ENCODE data around the gene PLCB2.

Gene PLCB2

DNA sequence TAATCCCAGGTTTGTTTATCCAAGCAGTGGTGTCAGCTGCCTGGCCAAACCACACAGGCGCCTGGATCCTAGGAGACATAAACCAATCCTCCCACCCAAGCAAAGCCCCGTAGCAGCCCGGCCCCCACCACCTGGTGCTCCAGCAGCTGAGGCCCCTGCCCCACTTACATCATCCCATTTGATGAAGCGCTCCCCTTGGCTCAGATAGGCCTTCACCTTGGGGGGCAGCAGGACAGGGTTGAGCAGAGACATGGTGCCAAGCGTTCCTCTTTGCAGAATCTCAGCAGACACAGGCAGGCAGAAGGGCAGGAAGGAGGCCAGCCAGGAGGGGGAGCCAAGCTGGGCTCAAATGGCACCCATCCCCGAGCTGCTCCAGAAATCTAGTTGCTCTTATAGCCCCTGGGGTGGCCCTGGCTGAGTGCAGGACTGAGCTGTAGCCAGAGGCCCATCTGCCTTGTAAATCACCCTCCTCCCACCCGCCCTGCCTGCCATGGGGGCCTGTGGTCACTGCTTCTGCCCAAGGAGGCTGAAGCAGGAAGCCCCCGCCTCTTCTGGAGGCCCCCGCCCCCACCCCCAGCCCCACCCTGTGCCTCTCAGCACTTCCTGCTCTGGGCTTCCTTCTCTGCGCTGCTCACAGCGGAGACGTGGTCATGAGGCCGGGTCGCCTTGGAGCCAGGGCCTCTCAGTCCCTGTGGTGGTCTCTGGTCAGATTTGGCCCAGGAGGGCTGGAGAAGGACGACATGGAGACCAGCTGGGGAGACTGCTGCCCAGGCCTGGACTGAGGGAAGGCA is at the start of gene PLCB2:
TSS of gene PLCB2 (minus strand) at position 515 of the 791 bp plus-strand sequence. CDS start at position 252, 263 bp downstream.
- peak; percentile 68 for DNase-seq

GRCh38 chr15:40357246-40357645 is 49.5 kb upstream of the PLCB2 start:
- no peak for DNase-seq

- DNase-seq = no peak
These were observed 48.3 kb upstream of the PLCB2 start for GRCh38 chr15:40355976-40356585.

GRCh38 chr15:40354408-40355171 is 46.9 kb upstream of the PLCB2 start:
- DNase-seq = no peak

GRCh38 chr15:40353697-40354096 is 46.0 kb upstream of the PLCB2 start:
- no peak for DNase-seq

DNA sequence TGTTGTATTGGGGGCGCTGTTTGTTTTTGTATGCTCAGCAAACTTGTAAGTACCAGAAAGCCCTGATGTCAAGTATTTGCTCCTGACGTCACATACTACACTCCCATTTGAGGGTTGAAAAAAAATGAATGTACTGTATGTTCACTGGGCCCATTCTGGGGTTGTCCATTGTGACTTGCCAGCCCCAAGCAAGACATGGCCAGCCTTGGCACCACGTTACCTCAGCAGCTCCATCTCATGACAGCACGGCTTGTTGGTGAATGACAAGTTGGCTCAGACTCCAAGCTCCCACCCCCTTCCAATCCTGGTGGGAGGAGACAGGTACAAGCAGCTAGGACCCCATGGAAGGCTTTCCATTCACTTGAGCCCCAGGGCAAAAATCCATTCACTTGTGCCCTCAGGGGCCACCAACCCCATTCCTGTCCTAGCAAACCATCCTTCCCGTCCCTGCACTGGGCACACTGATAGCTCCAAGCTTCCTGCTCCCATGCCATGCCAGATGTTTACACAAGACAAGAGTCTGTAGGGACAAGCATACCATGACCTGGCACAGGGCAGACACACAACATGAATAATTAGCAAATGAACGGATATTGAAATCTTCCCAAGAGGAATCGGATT is 44.7 kb upstream of the PLCB2 start:
- no peak for DNase-seq

- DNase-seq = no peak
These were observed 41.4 kb upstream of the PLCB2 start for GRCh38 chr15:40349163-40349562.

GRCh38 chr15:40348474-40348870 is 40.7 kb upstream of the PLCB2 start:
- no peak for DNase-seq

GRCh38 chr15:40347559-40348473 is 40.1 kb upstream of the PLCB2 start:
- DNase-seq = no peak

GRCh38 chr15:40346579-40347558 is 39.1 kb upstream of the PLCB2 start:
- DNase-seq = no peak

DNA sequence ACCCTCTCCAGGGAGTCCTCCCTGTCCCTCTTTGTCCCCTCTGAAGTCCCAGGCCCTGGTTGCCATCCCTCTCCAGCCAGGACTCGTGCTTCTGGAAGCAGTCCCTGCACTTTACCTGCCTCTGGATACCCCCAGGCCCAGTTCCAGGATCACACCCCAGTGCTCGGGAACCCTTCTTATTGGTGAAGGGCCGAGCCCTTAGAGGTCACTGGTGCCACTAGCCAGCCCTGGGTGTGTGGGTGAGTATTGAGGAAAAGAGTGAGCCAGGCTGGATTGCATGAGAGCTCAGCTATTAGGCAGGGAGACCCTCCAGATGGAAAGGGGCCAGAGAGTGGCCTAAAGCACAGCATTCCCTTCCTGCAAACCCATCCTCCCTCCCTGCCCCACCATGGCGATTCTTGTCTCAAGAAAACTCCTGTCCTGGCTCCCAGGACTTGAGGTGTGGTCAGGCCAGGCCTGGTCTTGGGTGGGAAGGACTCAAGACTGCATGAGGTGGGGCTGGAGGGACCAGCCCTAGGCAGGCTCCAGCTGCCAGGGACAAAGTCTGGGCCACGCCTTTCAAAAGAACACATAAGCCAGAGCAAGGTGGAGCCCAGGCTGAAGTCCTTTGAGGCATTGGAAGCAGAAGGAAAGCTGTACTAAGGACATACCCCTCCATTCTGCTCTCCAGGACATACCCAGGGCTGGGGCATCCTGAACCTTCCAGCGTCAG is 38.3 kb upstream of the PLCB2 start:
- DNase-seq = no peak

- no peak for DNase-seq
These were observed 37.6 kb upstream of the PLCB2 start for GRCh38 chr15:40345225-40345866.

DNA sequence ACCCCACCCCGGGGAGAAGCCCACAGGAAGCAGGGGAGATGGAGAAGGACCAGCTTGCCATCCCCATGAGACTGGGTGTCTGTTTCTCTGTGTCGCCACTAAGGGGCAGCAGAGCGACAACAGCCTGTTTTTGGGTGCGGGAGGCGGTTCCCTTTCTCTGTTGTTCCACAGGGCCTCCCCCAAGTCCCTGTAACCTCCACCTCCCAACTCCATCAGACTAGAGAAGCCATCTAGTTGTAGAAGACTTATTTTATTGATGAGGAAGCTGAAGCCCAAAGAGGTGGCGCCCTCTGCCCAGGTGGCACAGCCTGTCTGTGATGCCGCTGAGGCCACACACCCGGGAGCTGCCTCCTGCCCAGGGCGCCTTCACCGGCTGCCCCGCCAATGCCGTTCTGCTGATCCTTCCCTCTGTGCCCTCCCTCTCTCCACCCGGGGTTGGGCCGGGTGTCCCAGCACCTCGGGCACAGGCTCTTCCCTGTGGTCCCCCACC is 36.9 kb upstream of the PLCB2 start:
- peak; percentile 75 to 77 for DNase-seq

DNA sequence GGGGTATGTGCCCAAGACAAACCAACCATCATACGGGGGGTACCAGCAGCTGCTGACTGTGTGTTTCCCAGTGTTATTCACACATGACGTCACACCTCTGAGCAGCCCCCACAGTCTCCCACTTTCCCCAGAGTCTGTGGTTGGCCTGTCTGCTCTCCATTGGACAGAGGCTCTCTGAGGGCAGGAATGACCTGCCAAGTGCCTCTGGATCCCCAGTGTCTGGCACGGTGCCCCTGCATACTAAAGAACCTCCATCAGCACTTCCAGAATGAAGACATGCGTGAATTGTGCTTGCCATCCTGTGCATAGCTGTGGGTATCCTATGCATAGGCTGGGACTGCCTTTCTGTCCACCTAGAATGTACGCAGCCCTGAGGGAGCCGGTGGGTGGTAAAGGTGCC is 36.5 kb upstream of the PLCB2 start:
- DNase-seq = no peak

DNA sequence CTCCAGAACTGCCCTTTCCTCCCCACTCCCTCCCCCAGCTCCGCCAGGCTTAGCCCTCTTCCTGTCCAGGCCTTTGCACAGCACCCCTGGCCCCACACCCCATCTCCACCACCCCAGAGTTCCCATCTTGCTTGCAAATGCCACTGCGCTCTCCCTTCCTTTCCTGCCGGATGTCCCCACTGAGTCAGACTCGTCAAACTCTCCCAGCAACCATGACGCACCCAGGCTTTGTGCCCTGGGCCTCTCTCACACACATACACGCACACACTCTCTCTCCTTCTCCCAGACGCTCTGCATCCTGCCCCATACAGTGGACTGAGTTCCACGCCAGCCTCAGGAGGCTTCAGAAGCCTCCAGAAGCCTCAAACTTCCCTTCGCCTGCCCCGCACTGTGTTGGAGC is 35.8 kb upstream of the PLCB2 start:
- no peak for DNase-seq

DNA sequence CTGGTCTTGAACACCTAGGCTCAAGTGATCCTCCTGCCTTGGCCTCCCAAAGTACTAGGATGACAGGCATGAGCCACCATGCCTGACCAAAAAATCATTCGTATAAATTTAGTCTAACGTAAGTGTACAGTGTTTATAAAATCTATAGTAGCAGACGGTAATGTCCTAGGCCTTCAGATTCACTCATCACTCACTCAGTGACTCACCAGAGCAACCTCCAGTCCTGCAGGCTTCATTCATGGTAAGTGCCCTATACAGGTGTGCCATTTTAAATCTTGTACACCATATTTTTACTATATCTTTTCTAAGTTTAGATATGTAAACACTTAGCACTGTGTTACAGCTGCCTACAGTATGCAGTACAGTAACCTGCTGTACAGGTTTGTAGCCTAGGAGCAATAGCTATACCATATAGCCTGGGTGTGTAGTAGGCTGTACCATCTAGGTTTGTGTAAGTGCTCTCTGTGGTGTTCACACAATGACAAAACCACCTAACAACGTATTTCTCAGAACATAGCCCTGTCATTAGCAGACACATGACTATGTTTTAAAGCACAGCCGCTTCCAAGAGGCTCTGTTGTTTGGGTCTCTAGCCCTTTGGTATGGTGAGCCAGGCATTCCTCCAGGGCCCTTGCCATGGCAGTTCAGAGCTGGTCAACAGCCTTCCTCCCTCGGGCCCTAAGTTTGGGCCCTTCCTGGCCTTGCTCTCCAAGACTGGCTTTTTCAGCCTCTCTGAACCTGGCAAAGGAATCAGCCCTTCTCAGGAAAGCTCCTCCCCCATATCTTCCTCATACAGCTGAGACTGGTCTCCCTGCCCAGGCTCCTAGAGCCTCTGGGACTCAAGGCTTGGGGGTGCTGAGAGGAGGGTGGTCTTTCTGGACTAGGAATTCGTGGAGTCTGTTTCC is 34.9 kb upstream of the PLCB2 start:
- DNase-seq = no peak

DNA sequence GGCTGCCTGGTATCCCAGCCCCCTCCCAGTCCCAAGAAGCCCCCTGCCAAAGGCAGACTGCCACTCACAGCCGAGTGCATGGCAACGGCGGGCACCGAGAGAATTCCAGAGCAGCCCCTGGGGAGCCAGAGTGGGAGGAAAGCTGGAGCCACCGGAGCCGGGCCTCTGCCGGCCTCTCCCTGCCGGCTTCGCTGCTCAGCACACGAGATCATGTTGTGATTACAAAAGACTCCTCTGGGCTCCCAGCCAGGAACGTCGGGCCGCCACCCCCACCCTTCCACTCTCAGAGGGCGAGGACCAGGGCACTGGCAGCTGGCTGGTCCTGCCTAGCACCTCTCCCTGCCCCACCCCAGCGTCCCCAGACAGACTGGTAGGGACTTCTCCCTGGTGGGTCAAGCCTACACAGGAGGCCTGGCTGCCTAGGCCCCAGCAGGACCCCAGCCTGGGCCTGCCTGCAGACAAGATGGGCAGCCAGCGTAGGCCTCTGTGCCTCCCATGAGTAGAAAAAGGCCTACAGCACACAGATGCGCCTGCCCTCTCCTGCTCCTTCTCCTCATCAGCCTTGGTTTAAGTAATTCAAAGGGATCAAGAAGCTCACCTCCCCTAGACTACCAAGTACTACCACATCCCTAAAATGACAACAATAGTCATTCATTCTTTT is 33.1 kb upstream of the PLCB2 start, which contains the start of gene CCDC9B:
TSS of gene CCDC9B (minus strand) at position 200 of the 661 bp plus-strand sequence. CDS start at position 80, 120 bp downstream.
- no peak for DNase-seq
